MM.1S (cell line): ENCODE results near the gene EVA1A.

ENCODE experiments used
- DNase-seq: peaks from one replicate; pipeline ENCODE4 v3.0.0-alpha.2; 2015
- H2AFZ ChIP-seq: fragments of 300-600 bp; sonication (generic); 2 replicates; pipeline ENCODE4 v1.6.0; 2016; ENCODE audit warnings: antibody characterized with exemption, low read length
- H3F3A ChIP-seq: fragments of 300-600 bp; sonication (generic); 2 replicates; pipeline ENCODE4 v1.6.1; 2016; ENCODE audit warnings: mild to moderate bottlenecking, antibody characterized with exemption, low read length, moderate library complexity, mixed read lengths; ENCODE audit not compliant: insufficient read depth
- H3K27ac ChIP-seq: fragments of 300-600 bp; sonication (generic); 2 replicates; pipeline ENCODE4 v1.5.1; 2016; ENCODE audit warnings: mild to moderate bottlenecking, low read length
- H3K27me3 ChIP-seq: fragments of 300-600 bp; sonication (generic); replicated peaks from 2 replicates; pipeline ENCODE4 v1.6.0; 2016; ENCODE audit warnings: low read length; ENCODE audit not compliant: insufficient read depth
- H3K36me3 ChIP-seq: fragments of 300-600 bp; sonication (generic); replicated peaks from 2 replicates; pipeline ENCODE4 v1.6.1; 2016; ENCODE audit warnings: mild to moderate bottlenecking, low read length, mixed read lengths; ENCODE audit not compliant: insufficient read depth
- H3K4me1 ChIP-seq: fragments of 300-600 bp; sonication (generic); 2 replicates; pipeline ENCODE4 v1.6.1; 2016; ENCODE audit warnings: low read length, mixed read lengths
- H3K4me2 ChIP-seq: fragments of 300-600 bp; sonication (generic); 2 replicates; pipeline ENCODE4 v1.6.0; 2016; ENCODE audit warnings: low read depth, low read length
- H3K4me3 ChIP-seq: fragments of 300-600 bp; sonication (generic); 2 replicates; pipeline ENCODE4 v1.5.1; 2016; ENCODE audit warnings: low read length, mixed read lengths
- H3K79me2 ChIP-seq: fragments of 300-600 bp; sonication (generic); 2 replicates; pipeline ENCODE4 v1.6.1; 2016; ENCODE audit warnings: mixed run types, low read length, mixed read lengths
- H3K9ac ChIP-seq: fragments of 300-600 bp; sonication (generic); 2 replicates; pipeline ENCODE4 v1.6.1; 2016; ENCODE audit warnings: low read length, mixed read lengths
- H3K9me2 ChIP-seq: fragments of 300-600 bp; sonication (generic); replicated peaks from 2 replicates; pipeline ENCODE4 v1.6.1; 2016; ENCODE audit warnings: mild to moderate bottlenecking, low read length, mixed read lengths; ENCODE audit not compliant: insufficient read depth
- H3K9me3 ChIP-seq: fragments of 300-600 bp; sonication (generic); replicated peaks from 2 replicates; pipeline ENCODE4 v1.6.1; 2016; ENCODE audit warnings: mild to moderate bottlenecking, low read length, mixed read lengths; ENCODE audit not compliant: insufficient read depth
- H4K20me1 ChIP-seq: fragments of 300-600 bp; sonication (generic); 2 replicates; pipeline ENCODE4 v1.6.1; 2016; ENCODE audit warnings: mild to moderate bottlenecking, low read length, moderate library complexity, mixed read lengths; ENCODE audit not compliant: insufficient read depth
- EZH2 ChIP-seq: fragments of 300-600 bp; sonication (generic); optimal IDR thresholded peaks from 2 replicates; pipeline ENCODE3; 2017; ENCODE audit warnings: low read depth, mild to moderate bottlenecking, antibody characterized with exemption, low read length, mixed read lengths
- EZH2phosphoT487 ChIP-seq: fragments of 300-600 bp; sonication (generic); IDR thresholded peaks from 2 replicates; pipeline ENCODE4 v1.6.1; 2018; ENCODE audit warnings: antibody characterized with exemption, low read length
- TF ChIP-seq, protein P1 (sequence below): fragments of 300-600 bp; sonication (generic); IDR thresholded peaks from 2 replicates; pipeline ENCODE4 v1.5.1; 2016; ENCODE audit warnings: antibody characterized with exemption, low read length, mixed read lengths

Gene EVA1A

DNA sequence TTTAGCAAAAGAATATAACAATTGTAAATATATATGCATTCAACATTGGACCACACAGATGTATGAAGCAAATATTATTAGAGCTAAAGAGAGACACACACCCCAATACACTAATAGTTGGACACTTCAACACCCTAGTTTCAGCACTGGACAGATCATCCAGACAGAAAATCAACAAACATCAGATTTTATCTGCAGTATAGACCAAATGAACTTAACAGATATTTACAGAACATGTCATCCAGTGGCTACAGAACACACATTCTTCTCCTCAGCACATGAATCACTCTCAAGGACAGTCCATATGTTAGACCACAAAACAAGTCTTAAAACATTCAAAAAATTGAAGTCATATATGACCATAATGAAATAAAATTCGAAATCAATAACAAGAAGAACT, 22.1 kb upstream of the EVA1A start:
- Histone ChIP-seq H2AFZ (no peak overlapping the region), H3K9ac (no peak overlapping the region), H3K4me3 (no peak overlapping the region), H3K9me3 (no peaks in the 10 kb centered on the region), H3K27ac (no peak overlapping the region), H3K36me3 (no peaks in the 10 kb centered on the region), H3K4me1 (no peaks in the 10 kb centered on the region), H3K9me2 (no peaks in the 10 kb centered on the region), H3K79me2 (no peaks in the 10 kb centered on the region), H4K20me1 (no peaks in the 10 kb centered on the region), H3K27me3 (no peaks in the 10 kb centered on the region), H3F3A (no peaks in the 10 kb centered on the region), H3K4me2 (no peak overlapping the region)
- no peak for DNase-seq
- TF ChIP-seq EZH2 (no peak), EZH2phosphoT487 (no peak)
- TF ChIP-seq, protein P1, sequence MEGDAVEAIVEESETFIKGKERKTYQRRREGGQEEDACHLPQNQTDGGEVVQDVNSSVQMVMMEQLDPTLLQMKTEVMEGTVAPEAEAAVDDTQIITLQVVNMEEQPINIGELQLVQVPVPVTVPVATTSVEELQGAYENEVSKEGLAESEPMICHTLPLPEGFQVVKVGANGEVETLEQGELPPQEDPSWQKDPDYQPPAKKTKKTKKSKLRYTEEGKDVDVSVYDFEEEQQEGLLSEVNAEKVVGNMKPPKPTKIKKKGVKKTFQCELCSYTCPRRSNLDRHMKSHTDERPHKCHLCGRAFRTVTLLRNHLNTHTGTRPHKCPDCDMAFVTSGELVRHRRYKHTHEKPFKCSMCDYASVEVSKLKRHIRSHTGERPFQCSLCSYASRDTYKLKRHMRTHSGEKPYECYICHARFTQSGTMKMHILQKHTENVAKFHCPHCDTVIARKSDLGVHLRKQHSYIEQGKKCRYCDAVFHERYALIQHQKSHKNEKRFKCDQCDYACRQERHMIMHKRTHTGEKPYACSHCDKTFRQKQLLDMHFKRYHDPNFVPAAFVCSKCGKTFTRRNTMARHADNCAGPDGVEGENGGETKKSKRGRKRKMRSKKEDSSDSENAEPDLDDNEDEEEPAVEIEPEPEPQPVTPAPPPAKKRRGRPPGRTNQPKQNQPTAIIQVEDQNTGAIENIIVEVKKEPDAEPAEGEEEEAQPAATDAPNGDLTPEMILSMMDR = no peak

DNA sequence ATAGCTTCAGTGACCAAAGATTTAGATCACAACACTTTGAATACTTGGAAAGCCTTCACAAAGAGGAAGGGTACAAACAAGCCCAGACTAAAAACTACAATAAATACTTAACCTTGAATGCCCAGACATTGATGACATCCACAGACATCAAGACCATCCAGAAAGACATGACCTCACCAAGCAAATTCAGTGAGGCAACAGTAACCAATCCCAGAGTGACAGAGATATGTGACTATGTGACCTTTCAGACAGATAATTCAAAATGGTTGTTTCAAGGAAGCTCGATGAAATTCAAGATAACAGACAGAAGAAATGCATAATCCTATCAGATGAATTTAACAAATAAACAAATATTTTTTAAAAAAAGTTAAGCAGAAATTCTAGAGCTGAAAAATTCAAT, 19.9 kb upstream of the EVA1A start:
- no peak for DNase-seq
- H3K9ac ChIP-seq = no peak overlapping the region
- no peaks in the 10 kb centered on the region for H4K20me1 ChIP-seq
- H3K79me2 ChIP-seq = no peaks in the 10 kb centered on the region
- H3K4me1 ChIP-seq = no peaks in the 10 kb centered on the region
- H3K27me3 ChIP-seq = no peaks in the 10 kb centered on the region
- H3F3A ChIP-seq = no peaks in the 10 kb centered on the region
- no peaks in the 10 kb centered on the region for H3K36me3 ChIP-seq
- no peak overlapping the region for H3K4me3 ChIP-seq
- H2AFZ ChIP-seq = no peak overlapping the region
- TF ChIP-seq EZH2phosphoT487 = no peak
- TF ChIP-seq, protein P1 = no peak
- no peak for TF ChIP-seq EZH2
- no peaks in the 10 kb centered on the region for H3K9me3 ChIP-seq
- H3K27ac ChIP-seq = no peak overlapping the region
- no peaks in the 10 kb centered on the region for H3K9me2 ChIP-seq
- no peak overlapping the region for H3K4me2 ChIP-seq

DNA sequence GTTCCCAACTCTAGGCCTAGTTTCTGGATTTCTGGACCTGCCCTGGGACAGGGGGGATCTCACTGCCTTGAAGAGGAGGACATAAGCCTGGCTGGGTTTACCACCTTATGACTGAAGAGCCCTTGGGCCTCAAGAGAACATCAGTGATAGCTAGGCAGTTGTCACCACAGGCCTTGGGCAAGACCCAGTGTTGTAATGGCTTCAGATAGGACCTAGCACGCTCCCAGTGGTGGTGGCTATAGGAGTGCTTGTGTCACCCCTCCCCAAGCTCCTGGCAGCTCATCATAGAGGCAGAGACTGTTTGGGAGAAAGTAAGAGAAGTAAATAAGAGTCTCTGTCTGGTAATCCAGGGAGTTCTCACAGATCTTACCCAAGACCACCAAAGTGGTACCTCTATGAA, 19.4 kb upstream of the EVA1A start:
- no peaks in the 10 kb centered on the region for H3K27me3 ChIP-seq
- H3F3A ChIP-seq = no peaks in the 10 kb centered on the region
- no peaks in the 10 kb centered on the region for H4K20me1 ChIP-seq
- H2AFZ ChIP-seq = no peak overlapping the region
- H3K79me2 ChIP-seq = no peaks in the 10 kb centered on the region
- no peaks in the 10 kb centered on the region for H3K9me3 ChIP-seq
- H3K4me1 ChIP-seq = no peaks in the 10 kb centered on the region
- no peak overlapping the region for H3K4me2 ChIP-seq
- no peak overlapping the region for H3K27ac ChIP-seq
- TF ChIP-seq, protein P1 = no peak
- no peak for TF ChIP-seq EZH2
- TF ChIP-seq EZH2phosphoT487 = no peak
- no peak overlapping the region for H3K4me3 ChIP-seq
- no peak overlapping the region for H3K9ac ChIP-seq
- no peaks in the 10 kb centered on the region for H3K9me2 ChIP-seq
- DNase-seq = no peak
- no peaks in the 10 kb centered on the region for H3K36me3 ChIP-seq
